Tibial nerve (tissue), 4 donors: Measurements from ENCODE around the gene LTO1. TPM values are rescaled to one million over a fixed set of nuclear protein-coding genes. Genes with fewer than 3 reads are reported as not detected.

ENCODE experiments used
- DNase-seq, 2 donors: peaks; one replicate each; pipeline ENCODE4 v3.0.0-alpha.2; 2019; ENCODE audit warnings: low spot score in 2 of 2
- H3K27ac ChIP-seq, 4 donors: fragments of 200-600 bp; sonication (generic) in 3 of 4; one replicate each; pipeline ENCODE4 v1.5.1; 2017 to 2019; ENCODE audit warnings: mild to moderate bottlenecking in 1 of 4
- H3K27me3 ChIP-seq, 2 donors: fragments of 200-600 bp; sonication (generic) in 1 of 2; one replicate each; pipeline versions ENCODE4 v1.5.1 to v1.6.0; 2017 to 2019
- H3K36me3 ChIP-seq, 3 donors: fragments of 200-600 bp; sonication (generic); one replicate each; pipeline ENCODE4 v1.5.1; 2018 to 2019
- H3K4me1 ChIP-seq, 4 donors: fragments of 200-600 bp; sonication (generic) in 3 of 4; one replicate each; pipeline ENCODE4 v1.5.1; 2017 to 2019
- H3K4me3 ChIP-seq, 4 donors: fragments of 200-600 bp; sonication (generic) in 3 of 4; one replicate each; pipeline ENCODE4 v1.5.1; 2017 to 2019; ENCODE audit warnings: mild to moderate bottlenecking in 1 of 4, moderate library complexity in 1 of 4
- H3K9me3 ChIP-seq, 4 donors: fragments of 200-600 bp; sonication (generic) in 3 of 4; one replicate each; pipeline ENCODE4 v1.5.1; 2017 to 2019
- EP300 ChIP-seq, 2 donors: sonication (generic); formaldehyde crosslinking; IDR thresholded peaks; one replicate each; pipeline ENCODE4 v1.6.1; 2017; ENCODE audit warnings: antibody characterized with exemption in 2 of 2, mild to moderate bottlenecking in 1 of 2
- POLR2A ChIP-seq, 2 donors: fragments of 450-650 bp; IDR thresholded peaks; one replicate each; pipeline ENCODE4 v1.6.1; 2017; ENCODE audit warnings: antibody characterized with exemption in 2 of 2, mild to moderate bottlenecking in 2 of 2, moderate library complexity in 2 of 2
- WGBS, 2 donors: methylation state at CpG; one replicate each; pipeline ENCODE4 v1.1.5; 2018; 5-methylcytosine and 5-hydroxymethylcytosine counted together
- total RNA-seq, 4 donors: library from RNA; depleted of rRNA; stranded (reverse); fragments of >200 nt; gene quantifications; one replicate each; pipeline ENCODE4 v1.1.0, GENCODE V29; 2016
- TF ChIP-seq, protein P1 (sequence below), 5 experiments: fragments of 200-600 bp in 3 of 5; fragments of 450-650 bp in 2 of 5; sonication (generic) in 3 of 5; IDR thresholded peaks; one replicate each; pipeline ENCODE4 v1.5.1; 2016 to 2019; ENCODE audit warnings: antibody characterized with exemption in 5 of 5, mild to moderate bottlenecking in 3 of 5, moderate library complexity in 2 of 5

LTO1 gene
- total RNA-seq, 4 donors from 2014 or later = 22.5 to 29.9 (median 23.1) TPM

DNA sequence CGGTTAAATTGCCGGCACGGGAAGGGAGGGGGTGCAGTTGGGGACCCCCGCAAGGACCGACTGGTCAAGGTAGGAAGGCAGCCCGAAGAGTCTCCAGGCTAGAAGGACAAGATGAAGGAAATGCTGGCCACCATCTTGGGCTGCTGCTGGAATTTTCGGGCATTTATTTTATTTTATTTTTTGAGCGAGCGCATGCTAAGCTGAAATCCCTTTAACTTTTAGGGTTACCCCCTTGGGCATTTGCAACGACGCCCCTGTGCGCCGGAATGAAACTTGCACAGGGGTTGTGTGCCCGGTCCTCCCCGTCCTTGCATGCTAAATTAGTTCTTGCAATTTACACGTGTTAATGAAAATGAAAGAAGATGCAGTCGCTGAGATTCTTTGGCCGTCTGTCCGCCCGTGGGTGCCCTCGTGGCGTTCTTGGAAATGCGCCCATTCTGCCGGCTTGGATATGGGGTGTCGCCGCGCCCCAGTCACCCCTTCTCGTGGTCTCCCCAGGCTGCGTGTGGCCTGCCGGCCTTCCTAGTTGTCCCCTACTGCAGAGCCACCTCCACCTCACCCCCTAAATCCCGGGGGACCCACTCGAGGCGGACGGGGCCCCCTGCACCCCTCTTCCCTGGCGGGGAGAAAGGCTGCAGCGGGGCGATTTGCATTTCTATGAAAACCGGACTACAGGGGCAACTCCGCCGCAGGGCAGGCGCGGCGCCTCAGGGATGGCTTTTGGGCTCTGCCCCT, 34.7 kb downstream of the LTO1 start:
- Histone ChIP-seq H3K27me3 (peaks cover 0 to 26% of the 10 kb centered on the region in 2 donors), H3K9me3 (no peaks in the 10 kb centered on the region), H3K4me3 (peak overlapping the region; percentile 59 to 81 (median 68)), H3K36me3 (peaks cover 0 to 2% (median 0%) of the 10 kb centered on the region in 3 donors), H3K27ac (peak overlapping the region; percentile 79 to 94 (median 88)), H3K4me1 (peaks cover 0 to 83% (median 56%) of the 10 kb centered on the region in 4 donors)
- WGBS, 2 donors = 1 to 2% methylated on average over 41 to 43 of the region's 43 CpGs
- DNase-seq = no peak
- TF ChIP-seq POLR2A (IDR thresholded peaks at IDR 0.05) (no peak), EP300 (IDR thresholded peaks at IDR 0.05) (no peak)
- TF ChIP-seq, protein P1, sequence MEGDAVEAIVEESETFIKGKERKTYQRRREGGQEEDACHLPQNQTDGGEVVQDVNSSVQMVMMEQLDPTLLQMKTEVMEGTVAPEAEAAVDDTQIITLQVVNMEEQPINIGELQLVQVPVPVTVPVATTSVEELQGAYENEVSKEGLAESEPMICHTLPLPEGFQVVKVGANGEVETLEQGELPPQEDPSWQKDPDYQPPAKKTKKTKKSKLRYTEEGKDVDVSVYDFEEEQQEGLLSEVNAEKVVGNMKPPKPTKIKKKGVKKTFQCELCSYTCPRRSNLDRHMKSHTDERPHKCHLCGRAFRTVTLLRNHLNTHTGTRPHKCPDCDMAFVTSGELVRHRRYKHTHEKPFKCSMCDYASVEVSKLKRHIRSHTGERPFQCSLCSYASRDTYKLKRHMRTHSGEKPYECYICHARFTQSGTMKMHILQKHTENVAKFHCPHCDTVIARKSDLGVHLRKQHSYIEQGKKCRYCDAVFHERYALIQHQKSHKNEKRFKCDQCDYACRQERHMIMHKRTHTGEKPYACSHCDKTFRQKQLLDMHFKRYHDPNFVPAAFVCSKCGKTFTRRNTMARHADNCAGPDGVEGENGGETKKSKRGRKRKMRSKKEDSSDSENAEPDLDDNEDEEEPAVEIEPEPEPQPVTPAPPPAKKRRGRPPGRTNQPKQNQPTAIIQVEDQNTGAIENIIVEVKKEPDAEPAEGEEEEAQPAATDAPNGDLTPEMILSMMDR (IDR thresholded peaks at IDR 0.05) = no peak

- Histone ChIP-seq H3K27me3 (peaks cover 0 to 26% of the 10 kb centered on the region in 2 donors), H3K4me3 (peak overlapping the region; percentile 39 to 81 (median 62)), H3K4me1 (peaks cover 0 to 77% (median 50%) of the 10 kb centered on the region in 4 donors), H3K9me3 (no peaks in the 10 kb centered on the region), H3K27ac (peak overlapping the region in 2 of 4 donors; percentile 90 to 94), H3K36me3 (no peaks in the 10 kb centered on the region)
- WGBS, 2 donors = 13 to 18% methylated on average over 9 of the region's 9 CpGs
- TF ChIP-seq, protein P1 (IDR thresholded peaks at IDR 0.05) = no peak
- no peak for TF ChIP-seq POLR2A (IDR thresholded peaks at IDR 0.05)
- no peak for TF ChIP-seq EP300 (IDR thresholded peaks at IDR 0.05)
- no peak for DNase-seq
Observed at GRCh38 chr11:69639831-69640230, 35.3 kb downstream of the LTO1 start.

- peak; percentile 77 to 85 for DNase-seq
- H3K4me1 ChIP-seq = peaks cover 0 to 70% (median 43%) of the 10 kb centered on the region in 4 donors
- H3K27ac ChIP-seq = peak overlapping the region; percentile 17 to 87 (median 73)
- H3K4me3 ChIP-seq = peak overlapping the region; percentile 34 to 81 (median 52)
- H3K36me3 ChIP-seq = no peaks in the 10 kb centered on the region
- H3K27me3 ChIP-seq = peaks cover 0 to 21% of the 10 kb centered on the region in 2 donors
- no peaks in the 10 kb centered on the region for H3K9me3 ChIP-seq
- TF ChIP-seq POLR2A (IDR thresholded peaks at IDR 0.05) = peak in 1 of 2 donors; percentile 36
- TF ChIP-seq, protein P1 (IDR thresholded peaks at IDR 0.05) = no peak
- TF ChIP-seq EP300 (IDR thresholded peaks at IDR 0.05) = peak; percentile 42 to 77
- WGBS, 2 donors = 1% methylated on average over 42 to 57 of the region's 64 CpGs
Observed at GRCh38 chr11:69638941-69639681, 36.0 kb downstream of the LTO1 start.

DNA sequence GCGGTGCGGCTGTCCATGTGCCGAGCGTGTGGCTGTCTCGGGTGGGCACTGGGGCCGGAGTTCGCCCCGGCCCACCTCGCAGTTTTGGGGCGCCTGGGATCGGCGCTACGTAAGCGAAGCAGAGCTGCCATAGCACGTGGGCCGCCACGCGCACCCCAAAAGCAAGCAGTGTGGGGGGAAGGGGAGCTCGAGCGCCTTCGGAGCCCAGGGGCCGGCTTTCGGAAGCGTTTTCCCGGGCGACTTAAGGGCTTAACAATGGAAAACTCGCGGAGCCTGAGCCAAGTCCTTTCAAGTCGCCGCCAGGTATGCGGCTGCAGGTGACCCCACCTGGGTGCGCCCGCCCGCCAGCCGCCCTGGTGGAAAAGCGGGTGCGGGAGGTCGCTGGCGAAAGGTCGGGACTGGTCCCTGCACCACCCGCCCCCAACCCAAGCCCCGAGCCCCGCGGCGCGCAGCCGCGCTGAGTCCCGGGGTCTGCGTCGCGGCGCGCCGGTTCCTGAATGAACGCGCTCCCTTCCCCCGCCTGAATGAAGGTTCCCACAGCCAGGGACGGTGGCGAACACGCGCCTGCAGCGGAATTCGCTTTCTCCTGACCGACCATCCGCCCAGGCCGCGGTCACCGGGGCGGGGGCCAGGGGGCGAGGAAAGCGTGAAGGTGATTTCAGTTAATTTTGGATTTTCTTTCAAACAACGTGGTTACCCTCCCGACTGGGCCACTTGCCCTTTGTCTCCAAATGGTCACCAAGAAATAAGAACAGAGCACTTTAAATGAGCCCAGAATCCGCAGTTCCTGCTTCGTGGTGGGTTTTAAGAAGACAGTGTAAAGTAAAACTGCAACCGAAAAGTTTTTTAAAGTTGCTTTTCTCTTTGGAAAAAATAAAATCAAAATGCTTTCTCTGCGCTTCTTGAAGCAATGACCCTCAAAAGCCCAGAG, 36.9 kb downstream of the LTO1 start:
- DNase-seq = no peak

More for the DNA sequence above, 36.9 kb downstream of the LTO1 start:
- Histone ChIP-seq H3K9me3 (no peaks in the 10 kb centered on the region), H3K27ac (peak overlapping the region; percentile 17 to 87 (median 68)), H3K4me1 (peaks cover 0 to 61% (median 35%) of the 10 kb centered on the region in 4 donors), H3K36me3 (no peaks in the 10 kb centered on the region), H3K27me3 (peaks cover 0 to 21% of the 10 kb centered on the region in 2 donors), H3K4me3 (peak overlapping the region; percentile 34 to 81 (median 52))
- WGBS, 2 donors = 1 to 2% methylated on average over 42 to 56 of the region's 78 CpGs
- TF ChIP-seq EP300 (IDR thresholded peaks at IDR 0.05) (no peak), POLR2A (IDR thresholded peaks at IDR 0.05) (no peak)
- TF ChIP-seq, protein P1 (IDR thresholded peaks at IDR 0.05) = no peak
